NK-92 treated with Interleukin-12 subunit alpha and Interleukin-12 subunit beta, amount 100 ng/mL, for 24 hours (cell line): ENCODE results near the gene PCDHGA1.

Source experiments
- DNase-seq: peaks from one replicate; lab custom pipeline; 2025; lab: John Stamatoyannopoulos, UW

The PCDHGA1 gene

DNA sequence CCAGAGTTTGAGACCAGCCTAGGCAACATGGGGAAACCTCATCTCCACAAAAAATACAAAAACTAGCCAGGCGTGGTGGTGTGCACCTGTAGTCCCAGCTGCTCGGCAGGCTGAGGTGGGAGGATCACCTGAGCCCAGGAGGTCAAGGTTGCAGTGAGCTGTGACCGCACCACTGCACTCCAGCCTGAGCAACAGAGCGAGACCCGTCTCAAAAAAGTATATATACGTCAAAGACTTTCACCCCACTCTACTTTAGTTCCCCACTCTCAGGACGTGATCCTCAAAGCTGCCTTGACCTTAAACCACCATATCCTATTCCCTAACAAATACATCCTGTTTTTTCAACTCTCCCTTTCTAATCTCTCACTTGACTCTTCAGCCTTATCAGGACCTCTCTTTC is 199.6 kb downstream of the PCDHGA1 start:
- DNase-seq, result no peak

DNA sequence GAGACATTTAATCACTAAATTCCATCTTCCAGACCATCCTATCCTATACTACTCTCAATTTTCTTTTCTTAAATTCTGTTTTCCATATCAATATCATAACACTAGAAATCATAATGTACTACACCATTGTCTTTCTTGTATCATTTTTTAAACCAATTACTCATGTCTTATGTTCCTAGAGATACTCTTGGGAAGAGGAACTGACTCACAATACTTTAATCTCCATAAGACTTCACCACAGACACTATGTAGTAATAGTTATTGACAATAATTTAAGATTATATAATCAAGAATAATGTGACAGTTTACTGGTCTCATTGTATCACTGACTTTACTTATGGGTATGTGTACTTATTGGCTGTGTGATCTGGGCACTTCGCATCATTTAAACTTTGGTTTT is 202.4 kb downstream of the PCDHGA1 start:
- no peak for DNase-seq

DNA sequence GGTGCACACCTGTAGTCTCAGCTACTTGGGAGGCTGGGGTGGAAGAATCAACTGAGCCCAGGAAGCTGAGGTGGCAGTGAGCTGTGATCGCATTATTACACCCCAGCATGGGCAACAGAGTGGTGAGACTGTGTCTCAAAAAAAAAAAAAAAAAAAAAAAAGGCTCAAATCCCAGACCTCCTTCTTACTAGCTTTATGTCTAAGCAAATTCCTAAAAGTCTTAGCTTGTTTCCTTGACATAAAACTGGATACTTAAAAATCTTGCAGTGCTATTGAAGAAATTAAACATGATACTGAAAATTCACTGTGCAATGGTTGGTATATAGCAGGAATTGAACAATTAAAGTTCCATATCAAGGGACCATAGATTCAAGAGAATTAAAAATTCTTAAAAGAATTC is 203.6 kb downstream of the PCDHGA1 start:
- no peak for DNase-seq

DNA sequence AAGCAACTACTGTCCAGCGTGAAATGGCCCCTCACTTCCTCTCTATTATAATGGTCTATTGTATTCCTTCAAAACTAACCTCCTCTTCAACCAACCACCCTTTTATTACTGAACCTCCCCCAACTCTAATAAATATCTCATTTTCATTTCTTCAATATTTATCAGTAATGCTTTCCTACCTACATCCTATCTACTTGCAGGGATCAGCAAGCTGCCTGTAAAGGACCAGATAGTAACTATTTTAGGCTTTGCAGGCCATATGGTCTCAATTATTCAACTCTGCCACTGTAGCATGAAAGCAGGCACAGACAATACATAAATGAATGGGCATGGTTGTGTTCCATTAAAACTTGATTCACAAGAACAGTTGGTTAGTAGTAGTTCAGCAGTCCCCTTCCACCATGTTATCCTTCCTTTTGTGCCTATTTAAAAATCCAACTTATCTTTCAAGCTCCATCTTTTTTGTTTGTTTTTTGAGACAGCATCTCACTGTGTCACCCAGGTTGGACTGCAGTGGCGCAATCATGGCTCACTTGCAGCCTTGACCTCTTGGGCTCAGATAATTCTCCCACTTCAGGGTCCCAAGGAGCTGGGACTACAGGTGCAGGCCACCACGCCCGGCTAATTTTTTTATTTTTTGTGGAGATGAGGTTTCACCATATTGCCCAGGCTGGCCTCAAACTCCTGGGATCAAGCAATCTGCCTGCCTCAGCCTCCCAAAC is 204.3 kb downstream of the PCDHGA1 start:
- DNase-seq, result no peak

DNA sequence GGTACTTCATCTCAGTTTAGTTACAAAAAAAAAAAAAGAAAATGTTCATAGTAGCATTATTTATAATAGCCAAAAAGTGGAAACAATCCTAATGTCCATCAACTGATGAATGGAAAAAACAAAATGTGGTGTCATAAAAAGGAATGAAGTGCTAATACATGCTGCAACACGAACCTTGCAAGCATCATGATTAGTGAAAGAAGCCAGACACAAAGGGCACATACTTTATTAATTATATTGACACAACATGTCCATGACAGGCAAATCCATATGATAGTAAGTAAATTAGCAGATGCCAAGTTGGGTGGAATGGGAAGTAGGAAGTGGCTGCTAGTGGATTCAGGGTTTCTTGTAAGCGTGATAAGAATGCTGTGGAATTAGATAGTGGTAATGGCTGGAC is 212.7 kb downstream of the PCDHGA1 start:
- no peak for DNase-seq

DNA sequence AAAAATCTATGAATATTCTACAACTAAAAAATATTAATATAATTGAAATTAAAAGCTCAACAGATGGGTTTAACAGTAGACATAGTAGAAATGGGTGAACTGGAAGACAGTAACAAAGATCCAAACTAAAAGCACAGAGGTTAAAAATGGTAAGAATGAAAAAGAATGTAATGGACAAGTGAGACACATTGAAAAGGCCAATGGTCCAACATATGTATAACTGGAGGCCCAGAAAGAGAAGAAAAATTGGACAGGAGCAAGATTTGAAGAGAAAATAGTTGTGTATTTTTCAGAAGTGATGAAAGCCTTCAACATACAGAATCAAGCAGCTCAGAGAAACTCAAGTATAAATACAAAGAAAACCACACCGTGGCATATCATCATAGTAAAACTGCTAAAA is 217.2 kb downstream of the PCDHGA1 start:
- DNase-seq, result no peak

DNA sequence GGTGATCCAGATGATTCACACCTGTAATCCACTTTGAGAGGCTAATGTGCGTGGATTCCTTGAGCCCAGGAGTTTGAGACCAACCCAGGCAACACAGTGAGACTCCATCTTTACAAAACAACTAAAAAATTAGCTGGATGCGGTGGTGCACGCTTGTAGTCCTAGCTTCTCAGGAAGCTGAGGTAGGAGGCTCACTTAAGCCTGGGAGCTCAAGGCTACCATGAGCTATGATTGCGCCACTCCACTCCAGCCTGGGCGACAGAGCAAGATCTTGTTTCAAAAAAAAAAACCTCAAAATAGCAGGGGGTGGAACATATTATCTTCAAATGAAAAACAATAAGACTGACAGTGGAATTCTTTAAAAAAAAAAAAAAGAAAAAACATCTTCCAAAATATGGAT is 217.6 kb downstream of the PCDHGA1 start:
- no peak for DNase-seq

DNA sequence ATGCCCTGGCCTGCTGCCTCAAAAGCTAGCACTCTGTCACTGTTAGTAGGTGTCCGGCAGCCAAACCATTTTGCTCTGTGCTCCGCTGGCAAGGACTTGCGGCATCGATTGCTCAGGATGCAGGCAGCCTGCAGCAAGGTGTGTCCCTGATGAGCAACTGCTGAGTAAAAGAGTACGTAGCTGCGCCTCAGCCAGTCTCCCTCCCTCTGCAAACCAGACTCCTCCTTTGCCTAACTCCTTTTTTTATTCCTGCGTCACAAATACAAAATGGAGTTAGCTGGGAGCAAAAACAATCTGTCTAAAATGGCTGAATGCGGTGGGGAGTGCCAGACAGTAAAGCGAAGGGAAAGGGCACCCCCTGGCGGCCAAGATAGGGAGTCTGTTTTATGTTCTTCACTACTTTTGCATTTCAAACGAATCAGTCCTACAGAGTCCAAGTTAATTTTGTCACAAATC is 227.4 kb downstream of the PCDHGA1 start:
- peak; percentile 32 for DNase-seq

DNA sequence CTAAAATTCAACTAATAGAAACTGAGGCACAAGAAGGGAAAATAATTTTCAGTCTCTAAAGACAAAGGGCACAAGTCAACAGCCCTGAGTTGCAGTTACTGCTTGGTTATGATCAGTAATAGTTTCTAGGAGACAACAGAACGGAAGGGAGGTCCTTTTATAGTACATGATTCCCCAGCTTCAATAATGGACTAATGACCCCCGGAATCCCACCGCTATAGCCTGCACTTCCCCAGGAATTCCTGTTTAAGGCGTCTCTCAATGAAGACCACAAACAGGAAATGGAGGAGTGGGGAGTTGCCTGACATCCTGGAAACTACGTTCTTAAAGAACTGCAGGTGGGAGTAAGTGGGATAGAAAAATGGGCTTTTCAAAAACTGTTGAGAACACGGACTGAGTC is 227.8 kb downstream of the PCDHGA1 start:
- no peak for DNase-seq

DNA sequence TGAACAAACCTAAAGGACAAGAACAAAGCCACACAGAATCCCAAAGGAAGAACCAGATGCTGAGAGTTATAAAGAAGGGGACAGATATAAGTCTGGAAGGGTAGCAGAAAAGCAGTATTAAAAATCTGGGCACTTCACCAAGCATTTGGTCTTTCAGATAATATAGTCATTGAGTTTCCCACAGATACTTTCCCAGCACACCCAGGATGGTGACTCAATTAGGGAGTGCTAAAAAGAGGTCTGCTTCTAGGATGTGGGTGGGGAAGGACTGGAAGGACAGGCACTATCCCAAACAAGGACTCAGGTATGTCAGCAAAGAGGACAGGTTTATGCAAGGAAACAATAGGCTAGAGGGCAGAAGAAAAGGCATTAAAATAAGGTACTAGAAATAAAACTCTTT is 229.1 kb downstream of the PCDHGA1 start:
- no peak for DNase-seq

DNA sequence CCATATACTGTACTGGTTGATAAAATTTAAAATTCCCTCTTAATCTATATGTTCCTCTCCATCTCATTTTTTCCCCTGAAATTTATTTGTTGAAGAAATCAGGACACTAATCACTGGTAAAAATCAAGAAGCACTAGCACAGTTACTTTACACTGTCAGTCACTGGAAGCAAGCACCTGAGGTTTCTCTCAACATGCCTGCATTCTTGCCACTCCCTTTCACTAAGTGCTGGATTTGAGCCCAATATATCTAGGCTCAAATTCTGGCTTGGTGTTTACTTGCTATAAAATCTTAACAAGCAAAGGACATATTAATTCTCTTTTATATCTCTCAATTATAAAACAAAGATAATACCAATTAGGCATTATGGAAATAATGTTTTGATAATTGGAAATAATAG is 229.8 kb downstream of the PCDHGA1 start:
- DNase-seq, result no peak

DNA sequence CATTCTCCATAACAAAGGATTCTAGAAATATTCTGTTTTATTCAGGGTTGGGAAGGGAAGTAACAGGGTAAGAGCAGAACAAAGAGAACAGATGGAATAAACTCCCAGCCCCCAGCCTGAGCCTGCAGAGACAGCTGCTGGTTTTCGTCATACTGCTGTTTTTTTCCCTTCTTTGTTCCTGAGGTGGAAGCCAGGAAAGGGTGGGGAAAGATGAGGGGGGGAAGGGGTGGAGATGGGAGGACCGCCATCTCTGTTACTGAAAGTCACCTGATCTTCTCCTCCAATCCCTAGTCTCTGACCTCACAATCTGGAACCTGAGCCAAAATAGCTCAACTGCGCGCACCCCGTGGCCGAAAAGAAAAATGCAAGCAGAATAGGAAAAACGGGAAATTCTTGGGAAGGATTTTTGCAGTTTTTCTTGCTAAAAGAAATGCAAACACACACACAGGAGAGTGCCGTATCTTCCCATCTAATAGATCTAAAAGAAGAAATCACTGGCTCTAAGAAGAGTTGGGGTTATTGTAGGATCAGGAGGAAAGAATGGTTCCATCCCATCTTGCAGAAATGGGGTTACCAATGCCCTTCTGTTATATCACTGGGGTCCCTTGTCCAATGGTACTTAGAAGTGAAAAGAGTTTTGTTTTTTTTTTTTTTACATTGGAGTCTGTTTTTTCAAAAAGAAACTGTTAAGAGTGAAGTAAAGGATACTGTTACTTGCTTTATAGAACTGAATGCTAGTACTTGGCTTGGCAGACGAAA is 230.6 kb downstream of the PCDHGA1 start:
- no peak for DNase-seq
